ES-I3 (cell line): ENCODE data around the gene TBC1D24.
"Not testable (repeated sequence)": the region's sequence is repeated elsewhere in the genome, so short reads cannot be mapped to it uniquely, and the experiment has no call there.

Source experiments
- H3K36me3 ChIP-seq: 2 replicates; pipeline ENCODE4 v1.6.1; 2013; ENCODE audit warnings: mild to moderate bottlenecking, low read length, control low read depth, moderate library complexity; ENCODE audit not compliant: insufficient read depth
- H3K4me1 ChIP-seq: 2 replicates; pipeline ENCODE4 v1.6.1; 2013; ENCODE audit warnings: mild to moderate bottlenecking, control low read depth, low read length; ENCODE audit not compliant: insufficient read depth
- H3K9ac ChIP-seq: 2 replicates; pipeline ENCODE4 v1.6.1; 2013; ENCODE audit warnings: low read depth, mild to moderate bottlenecking, low read length, moderate library complexity
- H3K9me3 ChIP-seq: 2 replicates; pipeline ENCODE4 v1.6.1; 2013; ENCODE audit warnings: mild to moderate bottlenecking, low read length, moderate library complexity; ENCODE audit not compliant: control insufficient read depth, insufficient read depth

TBC1D24 gene

DNA sequence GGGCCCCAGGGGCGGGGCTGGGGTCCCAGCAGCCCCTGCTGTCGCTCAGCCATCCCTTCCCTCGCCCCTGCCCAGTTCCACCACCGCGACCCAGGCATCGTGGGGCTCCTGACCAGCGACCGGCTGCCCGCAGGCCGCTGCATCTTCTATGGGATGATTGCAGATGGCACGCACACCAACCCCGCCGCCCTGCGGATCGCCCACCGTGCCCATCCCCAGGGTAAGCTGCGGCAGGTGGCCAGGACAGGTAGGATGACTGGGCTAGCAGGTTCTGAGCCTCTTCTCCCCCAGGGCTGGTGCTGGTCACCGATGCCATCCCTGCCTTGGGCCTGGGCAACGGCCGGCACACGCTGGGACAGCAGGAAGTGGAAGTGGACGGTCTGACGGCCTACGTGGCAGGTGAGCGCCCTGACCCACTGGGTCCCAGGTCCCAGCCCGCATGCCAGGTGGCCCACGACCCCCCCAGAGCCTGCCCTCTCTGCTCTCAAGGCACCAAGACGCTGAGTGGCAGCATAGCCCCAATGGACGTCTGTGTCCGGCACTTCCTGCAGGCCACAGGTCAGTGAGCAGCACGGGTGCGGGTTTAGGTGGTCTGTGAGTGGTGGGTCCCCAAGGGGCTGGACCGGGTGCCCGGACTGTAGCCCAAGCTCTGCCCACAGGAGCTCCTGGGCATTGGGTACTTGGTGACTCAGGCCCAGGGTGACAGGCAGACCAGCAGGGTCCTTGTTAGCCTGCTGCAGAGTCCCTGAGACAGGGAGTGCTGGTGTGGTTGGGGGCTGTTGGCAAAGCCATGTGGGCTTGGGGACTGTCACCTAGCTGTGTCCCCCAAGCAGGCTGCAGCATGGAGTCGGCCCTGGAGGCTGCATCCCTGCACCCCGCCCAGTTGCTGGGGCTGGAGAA, 53.5 kb downstream of the TBC1D24 start:
- Histone ChIP-seq H3K4me1 (0 out of 2 replicates have a peak, but pooled peaks cover 5% of the 10 kb centered on the region), H3K9me3 (no peaks in the 10 kb centered on the region), H3K9ac (no peak overlapping the region), H3K36me3 (peaks cover 2% of the 10 kb centered on the region; the same call in 1 of the 2 replicates)

DNA sequence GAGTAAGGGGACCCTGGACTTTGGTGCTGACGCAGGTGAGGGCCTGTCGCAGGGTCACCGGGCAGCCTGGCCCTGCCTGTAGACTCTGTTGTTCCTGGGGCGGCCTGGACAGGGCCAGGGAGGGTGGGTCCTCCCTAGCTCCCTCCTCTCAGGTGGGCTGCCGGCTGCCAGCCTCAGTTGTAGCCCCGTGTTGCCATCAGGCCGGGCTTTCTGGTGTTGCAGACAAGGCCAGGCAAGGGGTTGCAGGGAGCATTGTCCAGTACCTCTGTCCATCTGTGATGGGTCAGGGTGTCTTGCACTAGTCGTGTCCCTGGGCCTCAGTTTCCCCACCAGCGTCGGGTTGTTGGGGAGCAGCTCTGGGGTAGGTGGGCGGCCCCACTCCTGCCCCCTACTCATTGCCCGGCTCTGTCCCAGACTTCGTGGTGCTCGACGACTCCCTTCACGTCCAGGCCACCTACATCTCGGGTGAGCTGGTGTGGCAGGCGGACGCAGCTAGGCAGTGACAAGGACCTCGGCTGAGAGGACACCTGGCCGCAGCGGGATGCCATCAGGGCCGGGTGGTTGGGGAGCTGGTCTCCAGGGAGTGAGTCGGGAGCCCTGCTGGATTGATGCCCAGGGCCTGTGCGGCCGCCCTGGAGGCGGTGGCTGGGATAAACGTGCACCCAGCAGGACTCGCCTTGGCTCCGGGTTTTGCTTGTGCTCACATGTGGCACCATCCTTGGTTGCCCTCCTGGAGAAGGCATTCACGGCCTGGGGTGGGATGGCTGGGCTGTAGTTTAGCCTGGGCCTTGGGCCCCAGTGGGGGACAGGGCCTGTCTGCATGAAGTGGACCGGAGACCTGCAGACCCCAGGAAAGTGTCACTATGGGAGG, 54.4 kb downstream of the TBC1D24 start:
- H3K36me3 ChIP-seq: peaks cover 2% of the 10 kb centered on the region; the same call in 1 of the 2 replicates
- 0 out of 2 replicates have a peak, but pooled peaks cover 5% of the 10 kb centered on the region for H3K4me1 ChIP-seq
- H3K9me3 ChIP-seq: no peaks in the 10 kb centered on the region
- no peak overlapping the region for H3K9ac ChIP-seq

DNA sequence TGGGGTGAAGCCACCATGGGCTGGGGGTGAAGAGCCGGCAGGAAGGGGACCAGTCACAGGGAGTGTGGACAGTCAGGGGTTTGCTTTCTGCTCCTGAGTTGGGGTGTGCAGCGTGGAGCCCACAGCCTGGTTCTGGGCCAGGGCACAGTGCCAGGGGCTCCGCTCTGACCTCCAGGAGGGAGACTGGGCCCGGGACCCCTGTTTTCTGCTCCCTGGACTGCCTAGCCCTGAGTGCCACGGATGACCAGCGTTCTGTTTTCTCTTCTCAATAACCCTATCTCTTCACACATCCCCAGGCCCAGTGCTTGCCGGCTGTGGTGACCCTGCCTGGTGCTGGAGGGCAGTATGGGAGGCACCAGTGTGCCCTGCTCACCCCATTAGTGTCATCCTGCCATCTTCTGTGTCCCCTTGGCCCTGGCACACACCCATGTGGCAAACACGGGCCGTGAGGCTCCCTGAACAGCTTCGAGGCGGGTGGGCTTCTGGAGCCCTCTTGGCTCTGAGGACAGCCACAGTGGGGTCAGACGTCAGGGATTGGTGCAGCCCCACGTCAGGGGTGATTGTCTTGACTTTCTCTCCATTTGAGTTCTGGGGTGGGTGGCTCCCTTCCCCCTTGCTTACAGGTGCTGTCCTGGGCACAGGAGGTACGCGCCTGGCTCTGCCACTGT, 55.2 kb downstream of the TBC1D24 start:
- Histone ChIP-seq H3K9ac (no peak overlapping the region), H3K4me1 (0 out of 2 replicates have a peak, but pooled peaks cover 5% of the 10 kb centered on the region), H3K9me3 (no peaks in the 10 kb centered on the region), H3K36me3 (no peaks in the 10 kb centered on the region)

GRCh38 chr16:2530629-2531318, 55.8 kb downstream of the TBC1D24 start:
- Histone ChIP-seq H3K4me1 (0 out of 2 replicates have a peak, but pooled peaks cover 5% of the 10 kb centered on the region), H3K9ac (peak overlapping the region; percentile 72), H3K36me3 (no peaks in the 10 kb centered on the region), H3K9me3 (no peaks in the 10 kb centered on the region)

DNA sequence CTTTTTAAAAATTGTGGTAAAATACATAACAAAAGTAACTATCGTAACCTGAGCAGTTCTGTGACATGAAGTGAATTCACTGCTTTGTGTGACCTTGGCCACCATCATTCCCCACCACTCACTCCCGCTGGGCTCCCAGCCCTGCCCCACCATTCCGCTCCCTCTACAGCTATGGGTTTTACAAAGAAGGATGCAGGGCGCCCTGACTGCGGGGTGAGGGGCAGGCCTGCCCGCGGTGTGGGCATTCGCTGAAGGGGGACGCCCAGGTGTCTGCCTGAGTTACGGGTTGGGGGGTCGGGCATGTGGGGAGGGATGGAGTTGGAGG, 56.4 kb downstream of the TBC1D24 start, which contains the start of gene CEMP1:
Gene CEMP1, minus strand, starts transcription at position 38 of the 325 bp plus-strand sequence. CDS start 335 bp downstream, outside the sequence.
- 0 out of 2 replicates have a peak, but pooled peaks cover 5% of the 10 kb centered on the region for H3K4me1 ChIP-seq
- H3K36me3 ChIP-seq: no peaks in the 10 kb centered on the region
- H3K9me3 ChIP-seq: no peaks in the 10 kb centered on the region
- H3K9ac ChIP-seq: peak within 1 kb of the TSS; percentile 96

DNA sequence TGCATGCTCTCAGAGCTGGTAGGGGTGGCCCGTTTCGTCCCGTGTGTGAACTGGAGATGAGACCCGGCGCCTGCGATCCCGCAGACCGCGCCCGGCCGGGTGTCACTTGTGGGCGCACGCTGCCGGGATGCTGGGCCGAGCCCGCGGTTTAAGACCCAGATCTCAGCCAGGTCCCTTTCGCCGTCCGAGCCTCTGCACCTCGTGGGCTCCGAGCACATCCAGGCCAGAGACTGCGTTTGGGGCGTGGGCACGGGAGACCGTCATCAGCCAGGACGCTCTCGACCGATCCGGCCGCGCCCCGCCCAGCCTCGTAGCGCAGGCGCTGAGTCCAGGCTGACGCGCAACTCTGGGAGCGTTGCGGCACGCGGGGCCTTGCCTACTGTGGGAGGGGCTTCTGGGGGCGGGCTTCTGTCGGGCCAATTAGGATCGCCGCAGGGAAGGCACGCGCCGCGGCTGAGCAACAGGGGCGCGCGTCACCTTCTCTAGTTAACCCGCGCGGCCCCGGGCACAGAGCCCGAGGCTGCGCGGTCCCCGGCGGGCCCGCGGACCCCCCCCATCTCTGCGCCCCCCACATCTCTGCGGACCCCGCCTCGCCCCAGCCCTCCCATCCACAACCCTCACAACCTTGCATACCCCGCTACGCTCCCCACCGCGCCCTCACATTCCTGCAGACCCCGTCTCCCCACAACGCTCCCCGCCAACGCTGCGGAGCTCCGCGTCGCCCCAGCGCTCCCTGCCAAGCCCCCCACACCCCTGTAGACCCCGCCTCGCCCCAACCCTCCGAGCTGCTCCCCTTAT, 57.0 kb downstream of the TBC1D24 start:
- Histone ChIP-seq H3K9ac (peak overlapping the region; percentile 96), H3K4me1 (0 out of 2 replicates have a peak, but pooled peaks cover 5% of the 10 kb centered on the region), H3K36me3 (no peaks in the 10 kb centered on the region), H3K9me3 (no peaks in the 10 kb centered on the region)

- Histone ChIP-seq H3K9me3 (no peaks in the 10 kb centered on the region), H3K9ac (peak overlapping the region; percentile 96), H3K4me1 (0 out of 2 replicates have a peak, but pooled peaks cover 5% of the 10 kb centered on the region), H3K36me3 (no peaks in the 10 kb centered on the region)
These were observed 57.7 kb downstream of the TBC1D24 start for GRCh38 chr16:2532494-2533141.

- H3K36me3 ChIP-seq, H3K9me3 ChIP-seq, H3K4me1 ChIP-seq: not testable (repeated sequence)
- peak overlapping the region; percentile 96; the same call in 1 of the 2 replicates for H3K9ac ChIP-seq
These were observed 58.3 kb downstream of the TBC1D24 start for GRCh38 chr16:2533142-2533755.

- Histone ChIP-seq H3K9ac (no peak overlapping the region), H3K9me3 (no peaks in the 10 kb centered on the region), H3K36me3 (no peaks in the 10 kb centered on the region), H3K4me1 (0 out of 2 replicates have a peak, but pooled peaks cover 5% of the 10 kb centered on the region)
These were observed 59.0 kb downstream of the TBC1D24 start for GRCh38 chr16:2533912-2534311.

DNA sequence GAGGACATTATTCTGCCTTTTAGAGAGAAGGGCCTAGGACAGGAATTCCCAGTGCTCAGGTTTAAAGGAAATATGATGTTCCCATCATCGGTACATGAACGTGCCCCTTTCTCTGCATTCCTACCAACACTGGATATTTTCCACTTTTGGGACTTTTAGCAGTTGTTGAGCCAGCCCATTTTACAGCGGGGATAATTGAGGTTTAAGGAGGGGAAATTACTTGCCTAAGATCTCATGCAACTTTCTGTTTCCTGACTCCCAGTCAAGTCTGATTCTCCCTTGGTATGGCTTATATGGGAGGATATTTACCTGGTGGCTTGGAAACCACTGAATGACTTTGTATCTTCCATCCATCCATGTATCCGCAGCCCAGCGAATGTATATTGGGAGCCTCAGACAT, 59.4 kb downstream of the TBC1D24 start:
- not testable (repeated sequence) for H3K36me3 ChIP-seq, H3K4me1 ChIP-seq, H3K9me3 ChIP-seq, H3K9ac ChIP-seq

- Histone ChIP-seq H3K9me3 (no peaks in the 10 kb centered on the region), H3K4me1 (0 out of 2 replicates have a peak, but pooled peaks cover 5% of the 10 kb centered on the region), H3K9ac (no peak overlapping the region), H3K36me3 (no peaks in the 10 kb centered on the region)
These were observed 60.7 kb downstream of the TBC1D24 start for GRCh38 chr16:2535625-2536013.
